PC-9 (cell line): ENCODE results near the gene ADAMTS7. TPM values are rescaled to one million over a fixed set of nuclear protein-coding genes. Genes with fewer than 3 reads are reported as not detected.

Experiments used
- BruUV-seq: library from RNA; stranded (reverse); fragments of 400-500 nt; replicated peaks from 2 replicates; lab custom pipeline; 2021; lab: Mats Ljungman, UMichigan
- CTCF ChIA-PET: fragments of 300-600 bp; sonication (Branson Sonifier 250); formaldehyde crosslinking; loops from one replicate; lab custom pipeline; 2022; ENCODE audit warnings: antibody characterized with exemption; lab: Charles Lee
- POLR2A ChIA-PET: fragments of 300-600 bp; sonication (Branson Sonifier 250); formaldehyde crosslinking; loops from one replicate; lab custom pipeline; 2022; ENCODE audit warnings: antibody characterized with exemption; ENCODE audit not compliant: unreplicated experiment; lab: Charles Lee
- DNase-seq, 2 experiments: peaks; one replicate each; pipeline versions ENCODE4 v3.0.0 to v3.0.0-alpha.2; 2015 to 2022; ENCODE audit warnings: mixed read lengths in 1 of 2
- H2AFZ ChIP-seq: fragments of 200-600 bp; sonication (generic); 2 replicates; pipeline ENCODE4 v1.8.1; 2017; ENCODE audit warnings: antibody characterized with exemption
- H3F3A ChIP-seq: fragments of 200-600 bp; sonication (generic); 2 replicates; pipeline ENCODE4 v1.8.1; 2017; ENCODE audit warnings: antibody characterized with exemption, mild to moderate bottlenecking, low read depth; ENCODE audit not compliant: insufficient read depth
- H3K27ac ChIP-seq: fragments of 200-600 bp; sonication (generic); 2 replicates; pipeline ENCODE4 v1.6.1; 2016; ENCODE audit warnings: mixed run types
- H3K27me3 ChIP-seq: fragments of 200-600 bp; sonication (generic); 2 replicates; pipeline ENCODE4 v1.6.1; 2016; ENCODE audit warnings: low read depth, mixed run types; ENCODE audit not compliant: insufficient read depth
- H3K36me3 ChIP-seq: fragments of 200-600 bp; sonication (generic); 2 replicates; pipeline ENCODE4 v1.6.1; 2016; ENCODE audit warnings: low read depth, mixed run types
- H3K4me1 ChIP-seq: fragments of 200-600 bp; sonication (generic); replicated peaks from 2 replicates; pipeline ENCODE4 v1.6.1; 2016; ENCODE audit warnings: mixed run types; ENCODE audit not compliant: insufficient read depth
- H3K4me2 ChIP-seq: fragments of 200-600 bp; sonication (generic); 2 replicates; pipeline ENCODE4 v1.6.1; 2017; ENCODE audit warnings: mixed run types
- H3K4me3 ChIP-seq: fragments of 200-600 bp; sonication (generic); 2 replicates; pipeline ENCODE4 v1.6.1; 2016; ENCODE audit warnings: mixed run types
- H3K79me2 ChIP-seq: fragments of 200-600 bp; sonication (generic); 2 replicates; pipeline ENCODE4 v1.6.1; 2017; ENCODE audit warnings: low read depth, mixed run types
- H3K9me2 ChIP-seq: fragments of 200-600 bp; sonication (generic); 2 replicates; pipeline ENCODE4 v1.8.1; 2017; ENCODE audit warnings: mild to moderate bottlenecking; ENCODE audit not compliant: insufficient read depth
- H3K9me3 ChIP-seq: fragments of 200-600 bp; sonication (generic); 2 replicates; pipeline ENCODE4 v1.8.1; 2016; ENCODE audit warnings: low read depth; ENCODE audit not compliant: insufficient read depth
- H4K20me1 ChIP-seq: fragments of 200-600 bp; sonication (generic); 2 replicates; pipeline ENCODE4 v1.8.1; 2017; ENCODE audit not compliant: insufficient read depth
- EZH2 ChIP-seq: fragments of 200-600 bp; sonication (generic); IDR thresholded peaks from 2 replicates; pipeline ENCODE4 v1.8.0; 2017; ENCODE audit warnings: antibody characterized with exemption, low read depth
- intact Hi-C: fragments of 100-400 bp; cut with micrococcal nuclease; formaldehyde crosslinking; loops from one replicate; pipeline ENCODE4 v1.10.0; 2022; ENCODE audit not compliant: unreplicated experiment
- total RNA-seq: library from RNA; stranded (reverse); gene quantifications from 2 replicates; pipeline ENCODE4 v1.2.3, GENCODE V29; 2021
- TF ChIP-seq, protein P1 (sequence below): fragments of 200-600 bp; sonication (generic); conservative IDR thresholded peaks from 2 replicates; pipeline ENCODE4 v1.6.1; 2017; ENCODE audit warnings: mixed run types, antibody characterized with exemption, mild to moderate bottlenecking, moderate library complexity

ADAMTS7 gene
- total RNA-seq, 1 experiment from 2014 or later, result 1.3 TPM

DNA sequence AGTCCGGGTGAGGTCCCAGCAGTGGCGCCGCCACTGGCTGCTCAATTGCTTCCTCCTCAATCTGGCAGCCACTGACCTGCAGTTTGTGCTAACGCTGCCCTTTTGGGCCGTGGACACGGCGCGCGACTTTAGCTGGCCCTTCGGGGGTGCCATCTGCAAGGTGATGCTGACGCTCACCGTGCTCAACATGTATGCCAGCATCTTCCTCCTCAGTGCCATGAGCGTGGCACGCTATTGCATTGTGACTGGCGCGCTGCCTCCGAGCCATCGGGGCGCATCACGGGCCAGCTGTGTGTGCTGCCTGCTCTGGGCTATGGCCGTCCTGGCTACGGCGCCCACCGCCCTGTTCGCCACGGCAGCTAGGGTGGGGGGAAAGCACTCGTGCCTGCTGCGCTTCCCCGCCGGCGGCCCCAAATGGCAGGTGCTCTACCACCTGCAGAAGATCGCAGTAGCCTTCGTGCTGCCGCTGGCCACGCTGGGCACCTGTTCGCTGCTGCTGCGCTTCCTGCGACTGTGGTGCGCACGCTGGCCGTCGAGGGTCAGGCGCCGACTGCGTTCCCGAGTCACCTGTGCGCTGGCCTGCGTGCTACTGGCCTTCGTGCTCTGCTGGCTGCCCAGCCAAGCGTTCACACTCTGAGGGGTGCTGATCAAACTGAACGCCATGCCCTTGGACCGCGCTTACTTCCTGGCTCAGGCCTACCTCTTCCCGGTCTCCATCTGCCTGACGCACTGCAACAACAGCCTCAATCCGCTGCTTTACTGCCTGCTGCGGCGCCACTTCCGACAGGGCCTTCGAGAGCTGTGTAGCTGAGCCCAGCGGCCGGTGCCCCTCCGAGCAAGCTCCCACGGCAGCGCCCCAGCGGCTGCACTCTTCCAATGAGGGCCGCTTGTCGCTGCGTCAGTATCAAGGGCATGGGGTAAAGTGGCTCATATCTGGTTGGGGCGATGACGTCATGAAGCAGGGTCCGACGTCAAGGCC is 20.3 kb upstream of the ADAMTS7 start:
- ChIA-PET CTCF (no interaction called here), POLR2A (no interaction called here)
- Histone ChIP-seq H3K4me2 (no peak overlapping the region), H3K79me2 (no peaks in the 10 kb centered on the region), H2AFZ (no peak overlapping the region), H3K9me2 (no peaks in the 10 kb centered on the region), H3F3A (no peaks in the 10 kb centered on the region), H3K4me1 (no peaks in the 10 kb centered on the region), H3K9me3 (no peaks in the 10 kb centered on the region), H3K27me3 (peaks cover 11% of the 10 kb centered on the region; the same call in 1 of the 2 replicates), H3K27ac (no peak overlapping the region), H3K36me3 (no peaks in the 10 kb centered on the region), H4K20me1 (no peaks in the 10 kb centered on the region), H3K4me3 (no peak overlapping the region)
- TF ChIP-seq, protein P1, sequence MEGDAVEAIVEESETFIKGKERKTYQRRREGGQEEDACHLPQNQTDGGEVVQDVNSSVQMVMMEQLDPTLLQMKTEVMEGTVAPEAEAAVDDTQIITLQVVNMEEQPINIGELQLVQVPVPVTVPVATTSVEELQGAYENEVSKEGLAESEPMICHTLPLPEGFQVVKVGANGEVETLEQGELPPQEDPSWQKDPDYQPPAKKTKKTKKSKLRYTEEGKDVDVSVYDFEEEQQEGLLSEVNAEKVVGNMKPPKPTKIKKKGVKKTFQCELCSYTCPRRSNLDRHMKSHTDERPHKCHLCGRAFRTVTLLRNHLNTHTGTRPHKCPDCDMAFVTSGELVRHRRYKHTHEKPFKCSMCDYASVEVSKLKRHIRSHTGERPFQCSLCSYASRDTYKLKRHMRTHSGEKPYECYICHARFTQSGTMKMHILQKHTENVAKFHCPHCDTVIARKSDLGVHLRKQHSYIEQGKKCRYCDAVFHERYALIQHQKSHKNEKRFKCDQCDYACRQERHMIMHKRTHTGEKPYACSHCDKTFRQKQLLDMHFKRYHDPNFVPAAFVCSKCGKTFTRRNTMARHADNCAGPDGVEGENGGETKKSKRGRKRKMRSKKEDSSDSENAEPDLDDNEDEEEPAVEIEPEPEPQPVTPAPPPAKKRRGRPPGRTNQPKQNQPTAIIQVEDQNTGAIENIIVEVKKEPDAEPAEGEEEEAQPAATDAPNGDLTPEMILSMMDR, result no peak
- no peak for TF ChIP-seq EZH2
- intact Hi-C loops, result no loop called here
- BruUV-seq, result no TSS peak
- DNase-seq, result no peak

- Histone ChIP-seq H3K27me3 (peaks cover 11% of the 10 kb centered on the region; the same call in 1 of the 2 replicates), H3K27ac (no peak overlapping the region), H3K36me3 (no peaks in the 10 kb centered on the region), H3K4me1 (no peaks in the 10 kb centered on the region), H3K9me3 (no peaks in the 10 kb centered on the region), H3K4me3 (no peak overlapping the region), H3F3A (no peaks in the 10 kb centered on the region), H4K20me1 (no peaks in the 10 kb centered on the region), H3K4me2 (no peak overlapping the region), H3K9me2 (no peaks in the 10 kb centered on the region), H3K79me2 (no peaks in the 10 kb centered on the region), H2AFZ (no peak overlapping the region)
- intact Hi-C loops, result no loop called here
- TF ChIP-seq EZH2, result no peak
- TF ChIP-seq, protein P1, result no peak
- CTCF ChIA-PET, result no interaction called here
- POLR2A ChIA-PET, result interaction anchor here (0.7 kb wide), 1 partner anchor 343 kb away, joined by 3 read pairs; no protein-coding TSS in a partner anchor
- no TSS peak for BruUV-seq
- no peak for DNase-seq
These were observed 19.4 kb upstream of the ADAMTS7 start for GRCh38 chr15:78830514-78831228.

DNA sequence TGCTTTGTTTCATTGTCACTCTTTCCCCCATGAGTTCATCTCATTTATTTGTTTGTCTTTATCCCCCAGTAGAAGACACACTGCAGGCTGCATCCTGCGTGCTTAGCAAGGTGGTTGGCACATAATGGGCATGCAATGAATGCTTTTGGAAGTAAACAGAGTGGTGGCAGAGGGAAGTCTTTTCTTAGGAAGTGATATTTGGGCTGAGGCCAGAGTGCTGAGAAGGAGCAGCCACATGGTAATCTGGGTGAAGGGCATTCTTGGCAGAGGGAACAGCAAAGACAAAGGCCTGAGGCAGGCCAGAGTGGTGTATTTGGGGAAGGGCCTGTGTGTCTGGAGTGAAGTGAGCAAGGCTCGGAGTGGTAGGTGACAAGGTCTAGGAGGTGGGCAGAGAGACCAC is 17.7 kb upstream of the ADAMTS7 start:
- ChIA-PET POLR2A (no interaction called here), CTCF (no interaction called here)
- H3K9me2 ChIP-seq, result no peaks in the 10 kb centered on the region
- H3F3A ChIP-seq, result no peaks in the 10 kb centered on the region
- no peaks in the 10 kb centered on the region for H4K20me1 ChIP-seq
- H3K4me3 ChIP-seq, result no peak overlapping the region
- no peak overlapping the region for H3K27ac ChIP-seq
- TF ChIP-seq EZH2, result no peak
- TF ChIP-seq, protein P1, result no peak
- H3K4me1 ChIP-seq, result no peaks in the 10 kb centered on the region
- H3K4me2 ChIP-seq, result no peak overlapping the region
- no peak overlapping the region for H2AFZ ChIP-seq
- H3K27me3 ChIP-seq, result peaks cover 11% of the 10 kb centered on the region; the same call in 1 of the 2 replicates
- no peaks in the 10 kb centered on the region for H3K36me3 ChIP-seq
- no peaks in the 10 kb centered on the region for H3K9me3 ChIP-seq
- no peaks in the 10 kb centered on the region for H3K79me2 ChIP-seq
- BruUV-seq, result no TSS peak
- intact Hi-C loops, result no loop called here
- no peak for DNase-seq
